HUES64 (cell line): ENCODE results near the gene TRDN.
"Not testable (repeated sequence)": the region's sequence is repeated elsewhere in the genome, so short reads cannot be mapped to it uniquely, and the experiment has no call there.

ENCODE experiments used
- H3K27ac ChIP-seq: 2 replicates; pipeline ENCODE4 v1.7.0; 2013; ENCODE audit warnings: low read depth, low read length, inconsistent platforms
- H3K27me3 ChIP-seq: 2 replicates; pipeline ENCODE4 v1.6.1; 2013; ENCODE audit warnings: mild to moderate bottlenecking, low read length; ENCODE audit not compliant: insufficient read depth
- H3K36me3 ChIP-seq: 2 replicates; pipeline ENCODE4 v1.6.1; 2013; ENCODE audit warnings: mild to moderate bottlenecking, low read length; ENCODE audit not compliant: insufficient read depth
- H3K4me1 ChIP-seq: 2 replicates; pipeline ENCODE4 v1.6.1; 2013; ENCODE audit warnings: mild to moderate bottlenecking, low read length, moderate library complexity; ENCODE audit not compliant: insufficient read depth
- H3K4me3 ChIP-seq: 2 replicates; pipeline ENCODE4 v1.5.1; 2013; ENCODE audit warnings: mild to moderate bottlenecking, low read length, moderate library complexity
- H3K9ac ChIP-seq: 2 replicates; pipeline ENCODE4 v1.6.1; 2013; ENCODE audit warnings: mild to moderate bottlenecking, low read depth, low read length
- H3K9me3 ChIP-seq: 2 replicates; pipeline ENCODE4 v1.6.1; 2013; ENCODE audit warnings: low read depth, low read length; ENCODE audit not compliant: insufficient read depth
- WGBS: fragments of 150-250, 120-280 bp; methylation state at CpG from one replicate; pipeline ENCODE4 v1.1.7; 2013; ENCODE audit warnings: missing lambda C conversion rate; 5-methylcytosine and 5-hydroxymethylcytosine counted together

TRDN gene

DNA sequence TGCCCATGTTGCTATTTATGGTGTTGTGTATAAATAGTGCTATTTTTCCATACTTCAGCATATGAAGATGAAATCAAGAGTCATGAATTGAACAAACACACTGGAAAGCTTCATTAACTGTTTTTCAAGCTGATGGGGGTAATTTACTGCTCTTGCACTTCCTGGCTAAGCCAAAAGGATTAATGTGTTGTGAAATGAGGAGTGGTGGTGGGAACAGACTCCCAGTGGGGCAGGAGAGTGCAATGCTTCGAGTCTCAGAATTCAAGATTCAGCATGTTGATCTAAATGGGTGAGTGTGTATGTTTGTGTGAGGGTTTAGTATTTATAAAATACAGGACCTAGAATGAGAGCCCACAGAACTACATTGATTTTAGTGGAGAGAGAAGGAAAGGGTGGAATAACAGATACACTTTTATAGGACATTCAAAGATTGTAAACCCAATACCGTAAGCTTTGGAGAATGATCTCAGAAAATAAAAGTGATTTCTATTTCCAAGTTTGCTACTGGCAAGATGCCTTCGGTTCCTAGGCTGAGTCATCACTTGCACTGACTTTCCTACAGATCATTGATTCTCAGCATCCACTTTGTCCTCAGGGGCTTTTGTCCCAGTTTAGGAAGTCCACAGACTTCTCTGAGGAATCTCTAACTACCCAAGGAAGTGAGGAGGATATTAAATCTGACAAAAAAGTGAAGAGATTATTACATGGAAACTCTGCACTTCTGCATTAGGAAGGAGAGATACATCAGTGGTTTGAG, 303.6 kb downstream of the TRDN start:
- no peak overlapping the region for H3K9ac ChIP-seq
- WGBS = 91% methylated on average over 3 of the region's 3 CpGs
- no peaks in the 10 kb centered on the region for H3K4me1 ChIP-seq
- no peak overlapping the region for H3K27ac ChIP-seq
- no peaks in the 10 kb centered on the region for H3K9me3 ChIP-seq
- H3K27me3 ChIP-seq = no peaks in the 10 kb centered on the region
- no peak overlapping the region for H3K4me3 ChIP-seq
- no peaks in the 10 kb centered on the region for H3K36me3 ChIP-seq

DNA sequence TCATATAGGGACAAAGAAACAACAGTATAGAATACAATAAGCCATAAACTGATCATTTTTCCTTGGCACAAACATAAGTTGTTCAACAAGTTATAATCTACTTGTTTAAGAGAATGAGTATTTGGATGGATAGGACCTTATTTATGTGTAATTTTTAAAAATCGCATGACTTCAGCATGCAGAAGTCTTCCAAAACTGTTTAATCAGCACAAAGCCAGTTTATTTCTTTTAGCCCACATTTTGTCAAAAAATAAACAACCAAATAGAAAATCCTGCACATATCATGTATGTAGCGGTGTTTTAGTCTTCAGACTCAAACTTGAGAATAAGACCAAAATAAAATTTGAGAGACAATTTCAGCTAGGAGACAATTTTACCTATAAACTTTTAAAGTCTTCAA, 304.7 kb downstream of the TRDN start:
- Histone ChIP-seq H3K27ac (no peak overlapping the region), H3K36me3 (no peaks in the 10 kb centered on the region), H3K9me3 (no peaks in the 10 kb centered on the region), H3K4me3 (no peak overlapping the region), H3K4me1 (no peaks in the 10 kb centered on the region), H3K9ac (no peak overlapping the region), H3K27me3 (no peaks in the 10 kb centered on the region)
- WGBS = 100% methylated on average over 2 of the region's 2 CpGs

- Histone ChIP-seq H3K36me3 (no peaks in the 10 kb centered on the region), H3K9ac (no peak overlapping the region), H3K27ac (no peak overlapping the region), H3K27me3 (no peaks in the 10 kb centered on the region), H3K9me3 (no peaks in the 10 kb centered on the region), H3K4me1 (no peaks in the 10 kb centered on the region), H3K4me3 (no peak overlapping the region)
Observed at GRCh38 chr6:123329337-123329736, 307.4 kb downstream of the TRDN start.

- Histone ChIP-seq H3K9me3 (no peaks in the 10 kb centered on the region), H3K36me3 (no peaks in the 10 kb centered on the region), H3K4me3 (no peak overlapping the region), H3K9ac (no peak overlapping the region), H3K27me3 (no peaks in the 10 kb centered on the region), H3K4me1 (no peaks in the 10 kb centered on the region), H3K27ac (no peak overlapping the region)
- WGBS = 96% methylated on average over 3 of the region's 3 CpGs
Observed at GRCh38 chr6:123323452-123324329, 313.1 kb downstream of the TRDN start.

- Histone ChIP-seq H3K36me3 (no peaks in the 10 kb centered on the region), H3K4me3 (no peak overlapping the region), H3K27me3 (no peaks in the 10 kb centered on the region), H3K9ac (no peak overlapping the region), H3K4me1 (no peaks in the 10 kb centered on the region), H3K9me3 (no peaks in the 10 kb centered on the region), H3K27ac (no peak overlapping the region)
- 89% methylated on average over 7 of the region's 7 CpGs for WGBS
Observed at GRCh38 chr6:123321020-123321419, 315.7 kb downstream of the TRDN start.

DNA sequence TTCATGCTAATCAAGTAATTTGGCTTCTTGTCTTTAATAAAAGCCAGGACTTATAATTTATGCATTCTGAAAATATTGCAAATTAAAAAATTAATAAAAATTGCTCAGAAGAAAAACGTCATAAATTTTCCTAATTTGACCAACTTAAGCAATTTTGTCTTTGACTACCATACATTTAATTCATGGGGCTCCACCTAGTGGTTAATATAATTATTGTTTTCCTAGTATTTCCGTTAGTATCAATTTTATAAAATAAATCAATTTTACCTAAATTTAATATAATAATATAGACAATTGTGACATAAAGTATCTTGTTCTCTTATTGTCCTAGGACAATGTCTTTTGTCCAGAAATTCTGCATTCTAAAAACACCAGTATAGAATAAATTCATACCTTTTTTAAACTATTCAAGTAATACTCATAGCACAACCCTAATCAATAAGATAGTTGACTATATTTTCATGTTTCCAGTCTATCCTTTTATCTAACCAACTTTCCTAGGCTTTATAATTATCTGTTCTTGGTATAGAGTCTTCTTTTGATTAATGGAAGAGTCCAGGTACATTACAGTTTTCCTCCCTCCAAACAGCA, 319.9 kb downstream of the TRDN start:
- no peaks in the 10 kb centered on the region for H3K36me3 ChIP-seq
- no peaks in the 10 kb centered on the region for H3K4me1 ChIP-seq
- H3K9me3 ChIP-seq = no peaks in the 10 kb centered on the region
- H3K4me3 ChIP-seq = no peak overlapping the region
- H3K27ac ChIP-seq = no peak overlapping the region
- H3K27me3 ChIP-seq = no peaks in the 10 kb centered on the region
- H3K9ac ChIP-seq = no peak overlapping the region
- no CpG with 5 or more reads among the region's 2 CpGs for WGBS

DNA sequence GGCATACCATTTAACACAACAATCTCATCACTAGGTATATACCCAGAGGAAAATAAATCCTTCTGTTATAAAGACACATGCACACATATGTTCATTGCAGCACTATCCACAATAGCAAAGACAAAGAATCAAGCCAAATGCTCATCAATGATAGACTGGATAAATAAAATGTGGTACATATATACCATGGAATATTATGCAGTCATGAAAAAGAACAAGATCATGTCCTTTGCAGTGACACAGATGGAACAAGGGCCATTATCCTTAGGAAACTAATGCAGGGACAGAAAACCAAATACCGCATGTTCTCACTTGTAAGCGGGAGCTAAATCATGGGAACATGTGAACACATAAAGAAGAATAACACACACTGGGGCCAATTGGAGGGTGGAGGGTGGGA, 322.3 kb downstream of the TRDN start:
- H3K4me3 ChIP-seq, H3K4me1 ChIP-seq, H3K9ac ChIP-seq, H3K36me3 ChIP-seq, H3K27ac ChIP-seq, H3K27me3 ChIP-seq, H3K9me3 ChIP-seq: not testable (repeated sequence)
- WGBS = 89% methylated on average over 2 of the region's 2 CpGs

GRCh38 chr6:123309130-123309529, 327.6 kb downstream of the TRDN start:
- 92% methylated on average over 1 of the region's 1 CpG for WGBS
- Histone ChIP-seq H3K9me3 (no peaks in the 10 kb centered on the region), H3K27ac (no peak overlapping the region), H3K4me1 (no peaks in the 10 kb centered on the region), H3K9ac (no peak overlapping the region), H3K27me3 (no peaks in the 10 kb centered on the region), H3K4me3 (no peak overlapping the region), H3K36me3 (no peaks in the 10 kb centered on the region)

DNA sequence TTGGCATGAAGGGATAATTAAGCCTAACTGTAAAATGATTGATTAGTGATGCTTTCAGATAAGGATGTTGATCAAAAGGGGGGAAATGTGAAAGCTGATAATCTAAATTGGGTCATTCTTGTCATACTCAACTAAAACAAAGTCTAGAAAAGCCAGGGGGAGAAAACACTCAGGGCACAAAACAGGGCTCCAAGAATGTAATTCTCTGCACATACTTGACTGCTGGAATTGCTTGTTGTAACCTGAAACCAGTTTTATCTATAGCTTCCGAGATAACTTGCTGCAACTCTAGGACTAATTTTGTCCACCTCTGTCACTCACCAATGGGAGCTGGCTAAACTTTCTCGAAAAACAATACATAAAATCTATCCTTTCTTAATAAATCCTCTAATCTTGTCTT, 330.4 kb downstream of the TRDN start:
- Histone ChIP-seq H3K9me3 (no peaks in the 10 kb centered on the region), H3K9ac (no peak overlapping the region), H3K4me3 (no peak overlapping the region), H3K36me3 (no peaks in the 10 kb centered on the region), H3K4me1 (no peaks in the 10 kb centered on the region), H3K27ac (no peak overlapping the region), H3K27me3 (no peaks in the 10 kb centered on the region)
- WGBS = 90% methylated on average over 2 of the region's 2 CpGs

DNA sequence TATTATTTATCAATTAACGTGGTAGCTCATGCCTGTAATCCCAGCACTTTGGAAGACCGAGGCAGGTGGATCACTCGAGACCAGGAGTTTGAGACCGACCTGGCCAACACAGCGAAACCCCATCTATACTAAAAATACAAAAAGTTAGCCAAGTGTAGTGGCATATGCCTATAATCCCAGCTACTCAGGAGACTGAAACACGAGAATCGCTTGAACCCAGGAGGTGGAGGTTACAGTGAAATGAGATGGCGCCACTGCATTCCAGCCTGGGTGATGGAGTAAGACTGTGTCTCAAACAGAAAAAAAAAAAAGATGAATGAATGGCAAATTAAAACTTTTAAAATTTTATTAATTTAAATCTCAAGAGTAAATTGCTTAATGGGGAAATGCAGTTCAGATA, 341.1 kb downstream of the TRDN start:
- Histone ChIP-seq H3K9ac (no peak overlapping the region), H3K4me1 (no peaks in the 10 kb centered on the region), H3K27me3 (no peaks in the 10 kb centered on the region), H3K36me3 (no peaks in the 10 kb centered on the region), H3K27ac (no peak overlapping the region), H3K9me3 (0 out of 2 replicates have a peak, but pooled peaks cover 4% of the 10 kb centered on the region), H3K4me3 (no peak overlapping the region)
- 96% methylated on average over 8 of the region's 8 CpGs for WGBS

GRCh38 chr6:123295181-123295580, 341.6 kb downstream of the TRDN start:
- H3K9me3 ChIP-seq = 0 out of 2 replicates have a peak, but pooled peaks cover 4% of the 10 kb centered on the region
- no peak overlapping the region for H3K27ac ChIP-seq
- H3K9ac ChIP-seq = no peak overlapping the region
- H3K27me3 ChIP-seq = no peaks in the 10 kb centered on the region
- H3K4me3 ChIP-seq = no peak overlapping the region
- no peaks in the 10 kb centered on the region for H3K4me1 ChIP-seq
- H3K36me3 ChIP-seq = no peaks in the 10 kb centered on the region
- 100% methylated on average over 1 of the region's 1 CpG for WGBS
